ENCODE data around the gene RNPEPL1. TPM values are rescaled to one million over a fixed set of nuclear protein-coding genes. Genes with fewer than 3 reads are reported as not detected.

RNPEPL1 gene
- total and polyA plus RNA-seq, 2 experiments from 2014 or later: 6.0 to 21.0 TPM

GRCh38 chr2:240571314-240571973 lies 3.2 kb downstream of the RNPEPL1 start:
- DNase-seq (ENCODE audit: low spot score) (no peak), ATAC-seq (no peak)
- H3K4me3 Mint-ChIP-seq: no peak overlapping the region
- H3K27ac Mint-ChIP-seq: no peak overlapping the region
- H3K27me3 Mint-ChIP-seq (ENCODE audit: insufficient read depth, low read depth, poor library complexity): peaks cover 34% of the 10 kb centered on the region
- no peaks in the 10 kb centered on the region; the same call in 1 of the 2 replicates for H4K20me1 ChIP-seq (replicated peaks; ENCODE audit: insufficient read depth)
- H3K4me1 Mint-ChIP-seq: peaks cover 9% of the 10 kb centered on the region
- peaks cover 32% of the 10 kb centered on the region for H3K27me3 ChIP-seq (ENCODE audit: insufficient read depth)
- TF ChIP-seq ZNF114 (CRISPR knock-in tag; IDR thresholded peaks at IDR 0.05): no peak
- no peaks in the 10 kb centered on the region for H3K36me3 ChIP-seq (ENCODE audit: insufficient read depth)
- no peaks in the 10 kb centered on the region for H3K79me2 ChIP-seq (replicated peaks; ENCODE audit: insufficient read depth)
- no peaks in the 10 kb centered on the region for H3K9me3 Mint-ChIP-seq
- H3K4me2 ChIP-seq: no peak overlapping the region
- H3K4me1 ChIP-seq (ENCODE audit: insufficient read depth): peaks cover 3% of the 10 kb centered on the region; the same call in 1 of the 2 replicates
- peaks cover 7% of the 10 kb centered on the region; the same call in 1 of the 2 replicates for H3F3A ChIP-seq (replicated peaks; ENCODE audit: low read depth)
- H3K36me3 Mint-ChIP-seq (ENCODE audit: low read depth): no peaks in the 10 kb centered on the region
- H3K9me2 ChIP-seq (ENCODE audit: insufficient read depth): no peaks in the 10 kb centered on the region
- H3K27ac ChIP-seq (ENCODE audit: low read depth): no peak overlapping the region
- no peak overlapping the region for H3K4me3 ChIP-seq
- no peak overlapping the region for H2AFZ ChIP-seq

GRCh38 chr2:240572141-240573031 lies 4.1 kb downstream of the RNPEPL1 start:
- Mint-ChIP-seq H3K36me3 (ENCODE audit: low read depth) (no peaks in the 10 kb centered on the region), H3K4me1 (peaks cover 6% of the 10 kb centered on the region), H3K27me3 (ENCODE audit: insufficient read depth, low read depth, poor library complexity) (peaks cover 24% of the 10 kb centered on the region), H3K27ac (no peak overlapping the region), H3K4me3 (no peak overlapping the region), H3K9me3 (no peaks in the 10 kb centered on the region)
- Histone ChIP-seq H4K20me1 (replicated peaks; ENCODE audit: insufficient read depth) (no peaks in the 10 kb centered on the region; the same call in 1 of the 2 replicates), H3K4me1 (ENCODE audit: insufficient read depth) (peaks cover 3% of the 10 kb centered on the region; the same call in 1 of the 2 replicates), H3F3A (replicated peaks; ENCODE audit: low read depth) (peaks cover 4% of the 10 kb centered on the region; the same call in 1 of the 2 replicates), H3K36me3 (ENCODE audit: insufficient read depth) (no peaks in the 10 kb centered on the region), H3K79me2 (replicated peaks; ENCODE audit: insufficient read depth) (no peaks in the 10 kb centered on the region), H3K27ac (ENCODE audit: low read depth) (no peak overlapping the region), H3K27me3 (ENCODE audit: insufficient read depth) (peaks cover 23% of the 10 kb centered on the region), H3K4me2 (no peak overlapping the region), H3K9me2 (ENCODE audit: insufficient read depth) (no peaks in the 10 kb centered on the region), H3K4me3 (no peak overlapping the region), H2AFZ (no peak overlapping the region)
- TF ChIP-seq ZNF114 (CRISPR knock-in tag; IDR thresholded peaks at IDR 0.05): no peak
- ATAC-seq: no peak
- DNase-seq (ENCODE audit: low spot score): no peak

- 0 out of 3 replicates have a peak, but pooled peaks cover 2% of the 10 kb centered on the region for H3K4me1 Mint-ChIP-seq
- H3K4me3 Mint-ChIP-seq: no peak overlapping the region
- no peaks in the 10 kb centered on the region for H3K9me2 ChIP-seq (ENCODE audit: insufficient read depth)
- no peaks in the 10 kb centered on the region for H3K36me3 Mint-ChIP-seq (ENCODE audit: low read depth)
- no peaks in the 10 kb centered on the region; the same call in 1 of the 2 replicates for H4K20me1 ChIP-seq (replicated peaks; ENCODE audit: insufficient read depth)
- H3K27ac Mint-ChIP-seq: no peak overlapping the region
- H3K9me3 Mint-ChIP-seq: no peaks in the 10 kb centered on the region
- no peaks in the 10 kb centered on the region for H3K79me2 ChIP-seq (replicated peaks; ENCODE audit: insufficient read depth)
- H3K4me3 ChIP-seq: no peak overlapping the region
- DNase-seq (ENCODE audit: low spot score) (no peak), ATAC-seq (no peak)
- no peak overlapping the region for H2AFZ ChIP-seq
- peaks cover 19% of the 10 kb centered on the region for H3K27me3 Mint-ChIP-seq (ENCODE audit: insufficient read depth, low read depth, poor library complexity)
- no peak overlapping the region for H3K27ac ChIP-seq (ENCODE audit: low read depth)
- no peak overlapping the region for H3K4me2 ChIP-seq
- H3F3A ChIP-seq (replicated peaks; ENCODE audit: low read depth): no peaks in the 10 kb centered on the region
- peaks cover 16% of the 10 kb centered on the region for H3K27me3 ChIP-seq (ENCODE audit: insufficient read depth)
- 0 out of 2 replicates have a peak, but pooled peaks cover 3% of the 10 kb centered on the region for H3K4me1 ChIP-seq (ENCODE audit: insufficient read depth)
- H3K36me3 ChIP-seq (ENCODE audit: insufficient read depth): no peaks in the 10 kb centered on the region
- TF ChIP-seq ZNF462 (CRISPR knock-in tag; IDR thresholded peaks at IDR 0.05) (no peak), JUNB (IDR thresholded peaks at IDR 0.05; ENCODE audit: unreplicated experiment) (no peak), CREB1 (CRISPR knock-in tag; IDR thresholded peaks at IDR 0.05; ENCODE audit: low read depth) (no peak), POLR2AphosphoS5 (IDR thresholded peaks at IDR 0.05; ENCODE audit: low read depth) (no peak), EZH2 (IDR thresholded peaks at IDR 0.05; ENCODE audit: low read depth, unreplicated experiment) (no peak), NANOG (IDR thresholded peaks at IDR 0.05; ENCODE audit: borderline replicate concordance) (no peak), ZNF114 (CRISPR knock-in tag; IDR thresholded peaks at IDR 0.05) (no peak), STAT1 (IDR thresholded peaks at IDR 0.05; ENCODE audit: unreplicated experiment) (no peak)
These were observed 4.8 kb downstream of the RNPEPL1 start for GRCh38 chr2:240573071-240573515.
